GM12872 (cell line): ENCODE results near the gene TBC1D14.

Experiments used
- CTCF ChIP-seq: IDR thresholded peaks from 3 replicates; pipeline ENCODE4 v1.5.1; 2011; ENCODE audit warnings: low read depth, mild to moderate bottlenecking, low read length, moderate library complexity; ENCODE audit not compliant: insufficient read depth

TBC1D14 gene

GRCh38 chr4:6892190-6892908, 17.3 kb upstream of the TBC1D14 start:
- no peak for TF ChIP-seq CTCF

- no peak for TF ChIP-seq CTCF
Measured at GRCh38 chr4:6892909-6893202, 16.8 kb upstream of the TBC1D14 start.

GRCh38 chr4:6893449-6894085, 16.1 kb upstream of the TBC1D14 start:
- TF ChIP-seq CTCF: no peak

GRCh38 chr4:6894086-6894478, 15.5 kb upstream of the TBC1D14 start:
- TF ChIP-seq CTCF: no peak

- no peak for TF ChIP-seq CTCF
Measured at GRCh38 chr4:6894528-6895498, 14.8 kb upstream of the TBC1D14 start.

DNA sequence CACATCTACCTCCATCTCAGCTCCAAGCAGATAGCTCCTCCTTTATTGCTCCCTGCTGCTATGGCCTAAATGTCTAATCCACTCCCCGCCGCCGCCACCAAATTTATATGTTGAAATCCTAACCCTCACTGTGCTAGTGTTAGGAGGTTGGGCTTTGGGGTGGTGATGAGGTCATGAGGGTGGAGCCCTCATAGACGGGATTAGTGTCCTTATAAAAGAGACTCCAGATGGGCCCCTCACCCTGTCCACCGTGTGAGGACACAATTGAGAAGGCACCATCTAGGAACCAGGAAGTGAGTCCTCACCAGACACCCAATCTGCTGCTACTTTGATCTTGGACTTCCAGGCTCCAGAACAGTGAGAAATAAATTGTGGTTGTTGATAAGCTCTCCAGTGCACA, 13.6 kb upstream of the TBC1D14 start:
- TF ChIP-seq CTCF: no peak

- TF ChIP-seq CTCF: no peak
Measured at GRCh38 chr4:6898763-6899162, 10.9 kb upstream of the TBC1D14 start.
